HG03064 (cell line): ENCODE measurements around the gene SLC6A9.

Experiments used
- ATAC-seq: cut with Tn5 transposase; IDR thresholded peaks from one replicate; pipeline ENCODE4 v1.9.1; 2021; ENCODE audit warnings: low read depth; ENCODE audit not compliant: unreplicated experiment

Gene SLC6A9

GRCh38 chr1:44030605-44031251, 534 bp downstream of the SLC6A9 start:
- ATAC-seq = peak; percentile 13

- ATAC-seq = peak; percentile 78
These were observed 1.2 kb downstream of the SLC6A9 start for GRCh38 chr1:44029911-44030604.

GRCh38 chr1:44029260-44029910, 1.9 kb downstream of the SLC6A9 start:
- peak; percentile 12 for ATAC-seq

- no peak for ATAC-seq
These were observed 3.9 kb downstream of the SLC6A9 start for GRCh38 chr1:44027320-44027719.

GRCh38 chr1:44025816-44026215, 5.4 kb downstream of the SLC6A9 start:
- no peak for ATAC-seq

GRCh38 chr1:44024903-44025525, 6.2 kb downstream of the SLC6A9 start:
- ATAC-seq = no peak

GRCh38 chr1:44024031-44024902, 7.0 kb downstream of the SLC6A9 start:
- ATAC-seq = no peak

GRCh38 chr1:44021581-44022321, 9.5 kb downstream of the SLC6A9 start:
- ATAC-seq = no peak

- no peak for ATAC-seq
These were observed 10.1 kb downstream of the SLC6A9 start for GRCh38 chr1:44021156-44021555.

GRCh38 chr1:44020464-44020863, 10.8 kb downstream of the SLC6A9 start:
- ATAC-seq = no peak

GRCh38 chr1:44019466-44019948, 11.8 kb downstream of the SLC6A9 start:
- ATAC-seq = no peak

GRCh38 chr1:44016890-44017400, 14.3 kb downstream of the SLC6A9 start:
- ATAC-seq = no peak

GRCh38 chr1:44016041-44016889, 15.0 kb downstream of the SLC6A9 start:
- ATAC-seq = no peak

- no peak for ATAC-seq
These were observed 16.1 kb downstream of the SLC6A9 start for GRCh38 chr1:44015206-44015605.

GRCh38 chr1:44014365-44015104, 16.7 kb downstream of the SLC6A9 start:
- ATAC-seq = no peak

GRCh38 chr1:44013949-44014348, 17.3 kb downstream of the SLC6A9 start:
- ATAC-seq = no peak

- ATAC-seq = no peak
These were observed 18.2 kb downstream of the SLC6A9 start for GRCh38 chr1:44012941-44013609.
